NCI-H146 treated with DMSO at 0.1 percent for 48 hours (cell line): ENCODE results near the gene NCL.

ENCODE experiments used
- DNase-seq: peaks from one replicate; lab custom pipeline; 2025; ENCODE audit not compliant: unreplicated experiment; lab: John Stamatoyannopoulos, UW

Gene NCL

GRCh38 chr2:231463698-231464575 lies at the start of gene NCL:
TSS of gene NCL (minus strand) at chr2:231464484. CDS start at chr2:231464353, 131 bp downstream.
- DNase-seq: peak; percentile 48

DNA sequence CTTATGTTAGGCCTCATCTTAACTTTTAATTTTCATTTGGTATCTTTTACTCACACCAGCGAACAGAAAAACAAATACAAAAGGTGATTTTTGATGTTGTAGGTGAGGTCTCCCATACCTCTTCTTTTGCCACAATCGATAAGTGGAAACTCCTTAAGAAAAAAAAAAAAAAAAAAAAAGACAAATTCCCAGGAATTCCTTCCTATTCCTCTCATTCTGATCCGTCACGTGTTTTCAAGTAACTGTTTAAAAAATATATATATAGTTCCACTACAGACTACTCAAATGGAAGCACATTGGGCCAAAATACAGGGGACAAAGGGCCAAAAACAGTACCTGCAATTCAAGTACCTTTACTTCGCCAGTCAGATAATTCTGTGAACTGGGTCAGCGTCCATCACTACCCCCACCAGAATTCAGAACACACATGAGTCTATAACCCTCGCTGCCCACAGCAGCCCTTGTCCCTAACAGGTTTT lies 49.5 kb upstream of the NCL start:
- no peak for DNase-seq

DNA sequence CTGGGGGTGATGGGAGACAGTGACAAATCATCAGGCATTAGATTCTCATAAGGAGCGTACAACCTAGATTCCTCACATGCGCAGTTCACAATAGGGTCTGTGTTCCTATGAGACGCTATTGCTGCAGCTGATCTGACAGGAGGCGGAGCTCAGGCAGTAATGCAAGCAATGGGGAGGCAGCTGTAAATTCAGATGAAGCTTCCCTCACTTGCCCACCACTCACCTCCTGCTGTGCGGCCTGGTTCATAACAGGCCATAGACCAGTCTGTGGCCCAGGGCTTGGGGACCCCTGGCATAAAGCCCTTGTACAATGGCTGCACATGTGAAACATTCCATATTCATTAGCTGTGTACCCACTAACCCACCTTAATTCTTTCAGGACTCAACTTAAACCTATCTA lies 47.9 kb upstream of the NCL start:
- no peak for DNase-seq

DNA sequence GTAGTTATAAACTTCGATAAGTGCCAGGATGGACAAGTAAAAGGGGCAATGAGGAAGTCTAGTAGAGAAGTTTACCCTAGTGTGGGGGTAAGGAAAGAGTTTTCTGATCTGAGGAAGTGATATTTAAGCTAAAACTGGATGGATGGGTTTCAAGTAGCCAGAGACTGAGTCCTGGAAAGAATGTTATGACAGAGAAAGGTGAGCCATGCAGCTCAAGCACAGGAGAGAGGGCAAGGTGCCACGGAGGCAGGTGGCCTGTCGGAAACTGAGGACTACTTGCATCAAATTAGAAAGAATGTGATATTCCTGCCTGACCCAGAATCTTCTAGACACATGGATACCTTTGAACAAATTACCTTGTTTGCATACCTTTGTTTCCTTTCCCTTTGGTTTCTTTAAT lies 39.5 kb upstream of the NCL start:
- no peak for DNase-seq

DNA sequence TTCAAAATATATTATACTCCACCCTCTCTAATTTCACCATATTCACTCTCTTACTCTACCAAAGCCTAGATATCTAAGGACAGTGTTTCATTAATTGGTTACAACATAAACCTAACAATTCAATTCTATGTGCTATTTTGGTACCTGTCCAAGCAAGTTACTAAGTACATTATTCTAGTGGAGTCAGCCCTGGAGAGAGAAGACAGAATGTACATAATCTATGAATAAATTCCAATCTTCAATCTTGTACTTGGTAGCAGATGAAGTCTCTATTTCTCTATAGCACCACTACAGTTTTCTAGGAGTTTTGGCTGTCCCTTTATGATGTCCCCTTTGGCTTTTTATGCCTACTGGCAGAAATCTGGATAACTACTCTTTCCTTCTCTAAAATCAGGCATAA lies 38.3 kb upstream of the NCL start:
- no peak for DNase-seq

- no peak for DNase-seq
These were observed 33.4 kb upstream of the NCL start for GRCh38 chr2:231497651-231498050.

- no peak for DNase-seq
These were observed 30.4 kb upstream of the NCL start for GRCh38 chr2:231494669-231495068.

DNA sequence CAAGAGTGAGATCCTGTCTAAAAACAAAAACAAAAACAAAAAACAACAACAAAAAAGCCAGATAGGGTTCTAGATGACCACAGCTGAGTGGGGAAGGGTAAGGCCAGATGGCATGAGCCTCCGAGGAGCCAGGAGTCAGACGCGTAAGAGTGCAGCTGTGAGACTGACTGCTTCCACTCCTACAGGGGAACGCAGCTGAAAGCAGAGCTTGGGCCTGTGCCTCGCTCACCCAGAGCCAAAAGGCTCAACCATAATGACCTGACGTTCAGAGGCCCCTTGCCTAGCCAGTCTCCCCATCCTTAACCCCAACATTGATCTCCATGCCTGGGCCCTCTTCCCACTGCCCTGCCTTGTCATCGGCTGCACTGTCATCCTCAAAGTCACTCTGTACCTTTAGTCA lies 26.5 kb upstream of the NCL start:
- no peak for DNase-seq

- no peak for DNase-seq
These were observed 25.7 kb upstream of the NCL start for GRCh38 chr2:231489990-231490389.

- no peak for DNase-seq
These were observed 24.0 kb upstream of the NCL start for GRCh38 chr2:231488331-231488730.

GRCh38 chr2:231486851-231487596 lies 22.7 kb upstream of the NCL start:
- no peak for DNase-seq

DNA sequence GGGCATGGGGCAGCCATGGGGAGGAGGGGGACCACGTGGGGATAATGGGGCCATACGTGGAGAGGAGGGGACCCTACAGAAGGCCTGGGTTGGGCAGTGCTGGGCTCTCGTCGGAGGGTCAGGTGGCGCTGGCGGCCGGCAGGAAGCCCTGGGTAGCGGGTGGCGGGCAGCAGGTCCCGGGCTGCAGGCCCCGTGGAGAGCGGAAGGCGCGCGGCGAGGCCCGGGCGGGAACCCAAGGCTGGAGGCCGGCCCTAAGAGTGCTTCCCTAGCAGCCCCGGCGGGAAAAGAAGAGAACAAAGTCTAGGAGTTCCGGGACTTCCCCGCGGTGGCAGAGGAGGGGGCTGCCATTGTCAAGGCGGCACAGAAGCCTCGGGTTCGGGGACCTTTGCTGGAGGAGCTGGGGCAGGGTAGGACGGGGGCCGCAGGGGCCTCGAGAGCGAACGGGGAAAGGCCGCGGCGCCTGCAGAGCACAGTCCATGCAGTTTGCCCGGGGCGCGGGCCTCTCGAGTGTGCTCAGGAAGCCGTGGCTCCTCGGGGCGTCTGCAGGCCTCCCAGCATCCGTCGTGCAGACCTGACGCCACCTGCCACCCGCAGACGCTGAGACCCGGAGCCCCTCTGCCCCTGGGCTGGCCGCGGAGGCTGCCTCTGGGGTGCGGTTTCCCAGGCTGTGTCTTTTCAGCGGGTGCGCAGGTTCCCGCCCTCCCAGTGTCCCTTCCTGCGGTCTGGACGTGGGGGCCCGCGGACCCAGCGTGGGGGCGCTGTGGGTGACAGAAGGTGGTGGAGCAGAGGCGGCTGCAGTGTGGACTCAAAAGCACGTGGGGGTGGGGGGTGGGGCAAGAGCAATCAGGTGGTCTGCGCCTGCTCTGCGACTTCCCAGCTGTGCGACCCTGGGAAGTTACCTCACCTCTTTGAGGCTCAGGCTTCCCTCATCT lies 19.4 kb upstream of the NCL start:
- no peak for DNase-seq

GRCh38 chr2:231482806-231483391 lies 18.6 kb upstream of the NCL start:
- DNase-seq: no peak

GRCh38 chr2:231480781-231481180 lies 16.5 kb upstream of the NCL start:
- no peak for DNase-seq

DNA sequence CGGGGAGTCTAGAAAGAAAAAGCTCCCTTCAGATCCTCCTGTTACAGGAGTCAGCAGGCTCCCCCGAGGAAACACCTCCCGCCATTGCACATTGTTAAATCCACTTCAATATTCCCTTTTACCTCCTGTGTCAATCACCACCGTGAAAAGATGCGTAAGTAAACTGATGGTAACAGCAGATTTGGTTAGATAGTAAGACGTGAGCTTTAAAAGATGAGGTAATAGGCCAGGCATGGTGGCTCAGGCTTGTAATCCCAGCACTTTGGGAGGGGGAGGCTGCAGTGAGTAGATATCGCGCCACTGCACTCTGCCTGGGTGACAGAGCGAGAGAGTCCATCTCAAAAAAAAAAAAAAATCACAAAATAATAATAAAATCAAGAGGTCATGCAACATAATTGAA lies 15.2 kb upstream of the NCL start:
- no peak for DNase-seq

DNA sequence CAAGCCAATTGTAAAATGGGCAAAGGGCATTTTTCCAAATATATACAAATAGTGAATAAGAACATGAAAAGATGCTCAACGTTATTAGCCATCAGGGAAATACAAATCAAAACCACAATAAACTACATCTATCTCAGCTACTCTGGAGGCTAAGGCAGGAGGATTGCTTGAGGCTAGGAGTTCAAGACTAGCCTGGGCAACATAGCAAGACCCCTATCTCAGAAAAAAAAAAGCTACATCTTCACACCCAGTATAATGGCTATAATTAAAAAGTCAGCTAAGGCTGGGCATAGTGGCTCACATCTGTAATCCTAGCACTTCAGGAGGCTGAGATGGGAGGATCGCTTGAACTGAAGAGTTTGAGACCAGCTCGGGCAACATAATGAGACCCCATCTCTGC lies 12.6 kb upstream of the NCL start:
- DNase-seq: no peak

DNA sequence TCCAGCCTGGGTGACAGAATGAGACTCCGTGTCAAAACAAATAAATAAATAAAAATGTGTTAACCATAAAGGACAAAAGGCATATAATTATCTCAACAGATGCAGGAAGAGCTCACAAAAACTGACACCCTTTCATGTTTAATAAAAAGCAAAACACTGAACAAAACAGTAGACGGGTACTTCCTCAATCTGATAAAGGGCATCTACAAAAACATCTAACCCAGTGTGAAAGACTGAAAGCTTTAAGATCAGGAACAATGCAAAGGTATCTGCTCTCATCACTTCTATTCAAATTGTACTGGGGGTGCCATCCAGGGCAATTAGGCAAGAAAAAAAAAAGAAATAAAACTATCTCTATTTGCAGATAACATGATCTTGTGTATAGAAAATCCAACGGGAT lies 11.7 kb upstream of the NCL start:
- DNase-seq: no peak

GRCh38 chr2:231472816-231473215 lies 8.5 kb upstream of the NCL start:
- DNase-seq: no peak

DNA sequence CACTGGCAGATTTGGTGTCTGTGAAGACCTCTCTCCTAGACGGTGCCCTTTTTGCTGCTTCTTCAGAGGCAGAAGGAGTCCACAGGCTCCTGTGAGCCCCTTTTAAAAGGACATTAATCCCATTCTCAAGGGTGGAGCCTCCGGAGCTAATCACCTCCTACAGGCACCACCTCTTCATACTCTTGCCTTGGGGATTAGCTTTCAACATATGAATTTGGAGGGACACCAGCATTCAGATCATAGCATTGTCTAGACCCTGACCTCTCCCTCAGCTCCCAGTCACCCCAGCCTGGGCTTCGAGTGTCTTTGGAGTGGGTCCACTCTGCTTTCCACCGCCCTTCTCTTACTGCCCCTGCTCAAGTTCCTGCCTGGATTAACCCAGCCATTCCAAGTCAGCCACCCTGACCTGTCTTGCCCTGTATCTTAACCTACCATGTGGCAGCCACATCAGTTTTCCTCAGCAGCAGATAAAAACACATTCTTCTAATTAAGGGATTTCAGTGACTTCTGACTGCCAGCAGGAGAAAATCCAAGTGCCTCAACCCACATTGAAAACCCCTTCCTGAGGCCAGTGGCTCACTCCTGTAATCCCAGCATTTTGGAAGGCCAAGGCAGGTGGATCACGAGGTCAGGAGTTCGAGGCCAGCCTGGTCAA lies 6.1 kb upstream of the NCL start:
- DNase-seq: no peak

DNA sequence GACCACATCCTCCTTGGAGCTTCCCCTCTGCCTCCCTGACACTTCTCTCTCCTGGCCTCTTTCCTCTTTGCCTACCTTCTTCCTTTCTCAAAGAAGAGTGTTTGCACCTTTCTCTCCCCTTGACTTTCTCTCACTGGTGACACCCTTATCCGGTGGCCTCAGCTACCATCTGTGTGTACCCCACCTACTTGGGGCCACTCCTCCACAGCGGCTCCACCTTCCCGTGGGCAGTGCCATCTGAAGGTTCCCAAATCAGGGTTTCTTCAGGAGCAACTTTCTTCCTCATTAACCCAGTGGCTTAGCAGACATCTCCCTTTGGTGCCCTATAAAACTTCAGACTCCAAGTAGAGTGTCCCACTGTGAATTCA lies 5.3 kb upstream of the NCL start:
- DNase-seq: no peak
